ENCODE measurements around the gene MAP1LC3A. TPM values are rescaled to one million over a fixed set of nuclear protein-coding genes. Genes with fewer than 3 reads are reported as not detected.

The MAP1LC3A gene
- total RNA-seq, 1 donor from 2014 or later, result 42.2 TPM

DNA sequence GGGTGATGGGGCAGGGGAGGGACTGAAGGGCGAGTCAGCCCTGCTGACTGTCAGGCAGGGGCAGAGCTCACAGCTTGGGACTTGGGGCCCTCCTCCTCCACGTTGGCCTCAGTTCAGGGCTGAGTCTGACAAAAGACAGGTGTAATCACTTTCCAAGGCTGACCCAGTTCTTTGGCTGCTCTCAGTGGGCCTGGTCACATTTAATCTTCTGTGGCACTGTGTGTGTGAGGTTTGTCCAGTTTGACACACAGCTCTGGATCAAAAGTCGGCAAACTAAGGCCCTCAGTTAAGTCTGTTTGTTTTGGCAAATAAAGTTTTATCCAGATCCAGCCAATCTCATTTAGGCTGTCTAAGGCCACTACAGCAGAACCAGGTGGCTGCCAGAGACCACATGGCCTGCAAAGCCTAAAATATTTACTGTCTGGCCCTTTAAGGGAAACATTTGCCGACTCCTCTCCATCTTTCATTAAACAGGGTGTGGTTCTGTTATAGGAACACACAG lies 5.1 kb upstream of the MAP1LC3A start:
- peaks cover 20% of the 10 kb centered on the region for H3K4me1 Mint-ChIP-seq
- H3K4me3 Mint-ChIP-seq, result no peak overlapping the region
- no peaks in the 10 kb centered on the region for H3K27me3 Mint-ChIP-seq (ENCODE audit: low read depth)
- no peak overlapping the region for H3K27ac Mint-ChIP-seq
- TF ChIP-seq, protein P1, sequence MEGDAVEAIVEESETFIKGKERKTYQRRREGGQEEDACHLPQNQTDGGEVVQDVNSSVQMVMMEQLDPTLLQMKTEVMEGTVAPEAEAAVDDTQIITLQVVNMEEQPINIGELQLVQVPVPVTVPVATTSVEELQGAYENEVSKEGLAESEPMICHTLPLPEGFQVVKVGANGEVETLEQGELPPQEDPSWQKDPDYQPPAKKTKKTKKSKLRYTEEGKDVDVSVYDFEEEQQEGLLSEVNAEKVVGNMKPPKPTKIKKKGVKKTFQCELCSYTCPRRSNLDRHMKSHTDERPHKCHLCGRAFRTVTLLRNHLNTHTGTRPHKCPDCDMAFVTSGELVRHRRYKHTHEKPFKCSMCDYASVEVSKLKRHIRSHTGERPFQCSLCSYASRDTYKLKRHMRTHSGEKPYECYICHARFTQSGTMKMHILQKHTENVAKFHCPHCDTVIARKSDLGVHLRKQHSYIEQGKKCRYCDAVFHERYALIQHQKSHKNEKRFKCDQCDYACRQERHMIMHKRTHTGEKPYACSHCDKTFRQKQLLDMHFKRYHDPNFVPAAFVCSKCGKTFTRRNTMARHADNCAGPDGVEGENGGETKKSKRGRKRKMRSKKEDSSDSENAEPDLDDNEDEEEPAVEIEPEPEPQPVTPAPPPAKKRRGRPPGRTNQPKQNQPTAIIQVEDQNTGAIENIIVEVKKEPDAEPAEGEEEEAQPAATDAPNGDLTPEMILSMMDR (IDR thresholded peaks at IDR 0.05; ENCODE audit: unreplicated experiment), result no peak
- H3K36me3 Mint-ChIP-seq, result no peaks in the 10 kb centered on the region
- H3K9me3 Mint-ChIP-seq, result no peaks in the 10 kb centered on the region
- DNase-seq (ENCODE audit: low spot score in 2 of 2, unreplicated experiment in 2 of 2), result no peak

DNA sequence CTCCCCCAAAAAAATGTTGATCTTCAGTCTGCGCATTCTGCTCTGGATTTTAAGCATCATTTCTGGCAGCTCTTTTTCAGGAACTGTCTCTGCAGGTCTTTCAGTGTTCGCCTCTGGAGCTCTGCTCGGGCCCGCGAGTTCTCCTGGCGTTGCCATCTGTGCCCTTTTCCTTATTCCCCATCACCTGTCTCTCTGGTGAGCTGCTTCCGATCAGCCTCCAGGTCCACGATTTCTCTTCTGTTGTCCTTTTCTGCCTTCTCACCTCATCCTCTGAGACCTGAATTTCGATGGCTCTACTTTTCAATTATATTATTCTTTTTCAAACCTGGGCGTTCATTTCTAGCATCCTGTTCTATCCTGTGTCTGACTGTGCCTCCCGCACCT lies 590 bp upstream of the MAP1LC3A start:
- DNase-seq (ENCODE audit: low spot score in 2 of 2, unreplicated experiment in 2 of 2), result no peak
- peak overlapping the region; percentile 90 for H3K27ac Mint-ChIP-seq
- no peaks in the 10 kb centered on the region for H3K9me3 Mint-ChIP-seq

DNA sequence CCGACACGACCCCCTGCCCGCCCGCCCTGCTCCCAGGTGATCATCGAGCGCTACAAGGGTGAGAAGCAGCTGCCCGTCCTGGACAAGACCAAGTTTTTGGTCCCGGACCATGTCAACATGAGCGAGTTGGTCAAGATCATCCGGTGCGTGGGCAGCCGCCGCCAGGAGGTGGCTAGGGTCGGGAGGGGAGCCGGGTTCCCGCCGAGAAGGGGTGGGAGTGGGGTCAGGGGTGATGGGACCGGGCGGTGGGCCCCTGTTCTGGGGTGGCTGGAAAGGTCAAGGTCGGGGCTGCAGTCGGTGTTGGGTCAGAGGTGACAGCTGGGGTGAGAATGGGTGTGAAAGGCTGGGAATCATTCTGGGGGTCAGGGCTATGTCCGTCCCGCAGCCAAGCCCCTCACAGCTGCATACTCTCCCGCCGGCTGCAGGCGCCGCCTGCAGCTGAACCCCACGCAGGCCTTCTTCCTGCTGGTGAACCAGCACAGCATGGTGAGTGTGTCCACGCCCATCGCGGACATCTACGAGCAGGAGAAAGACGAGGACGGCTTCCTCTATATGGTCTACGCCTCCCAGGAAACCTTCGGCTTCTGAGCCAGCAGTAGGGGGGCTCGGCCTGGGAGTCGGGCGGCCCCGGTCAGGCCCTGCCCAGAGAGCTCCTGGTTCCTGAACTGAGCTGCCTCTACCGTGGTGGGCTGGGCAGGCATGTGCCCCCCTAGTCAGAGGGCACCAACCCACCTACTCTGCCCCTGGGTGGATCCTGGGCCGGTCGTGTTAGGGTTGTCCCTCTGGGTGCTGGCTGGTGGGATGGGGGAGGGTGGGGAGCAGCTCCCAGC lies 1.0 kb downstream of the MAP1LC3A start:
- DNase-seq (ENCODE audit: low spot score in 2 of 2, unreplicated experiment in 2 of 2), result no peak
- Mint-ChIP-seq H3K4me3 (peak overlapping the region; percentile 62), H3K9me3 (no peaks in the 10 kb centered on the region), H3K36me3 (no peaks in the 10 kb centered on the region), H3K27me3 (ENCODE audit: low read depth) (no peaks in the 10 kb centered on the region), H3K27ac (peak overlapping the region; percentile 91), H3K4me1 (peaks cover 11% of the 10 kb centered on the region)
- TF ChIP-seq, protein P1 (IDR thresholded peaks at IDR 0.05; ENCODE audit: unreplicated experiment), result no peak

More for the DNA sequence above, 590 bp upstream of the MAP1LC3A start:
- Mint-ChIP-seq H3K4me1 (peaks cover 11% of the 10 kb centered on the region), H3K27me3 (ENCODE audit: low read depth) (no peaks in the 10 kb centered on the region), H3K36me3 (no peaks in the 10 kb centered on the region), H3K4me3 (peak overlapping the region; percentile 78)
- TF ChIP-seq, protein P1 (IDR thresholded peaks at IDR 0.05; ENCODE audit: unreplicated experiment), result no peak

DNA sequence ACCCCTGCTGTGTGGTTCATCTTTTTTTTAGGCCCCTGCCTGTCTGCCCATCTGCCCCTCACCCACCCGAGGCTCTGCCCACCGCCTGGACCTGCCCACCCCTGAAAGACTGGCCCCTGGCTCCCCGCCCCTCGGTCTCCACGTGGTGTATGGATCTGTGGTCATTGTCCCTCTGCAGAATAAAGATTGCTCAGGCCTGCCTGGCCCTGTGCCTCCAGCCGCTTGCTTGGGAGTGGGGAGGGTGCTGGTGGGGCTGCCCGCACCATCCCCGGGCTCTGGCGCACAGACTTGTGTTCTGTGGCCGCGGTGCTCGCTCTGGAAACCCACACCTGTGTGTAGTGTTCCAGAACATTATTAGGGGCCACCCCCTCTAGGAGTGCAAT lies 1.6 kb downstream of the MAP1LC3A start:
- no peaks in the 10 kb centered on the region for H3K36me3 Mint-ChIP-seq
- H3K4me3 Mint-ChIP-seq, result peak overlapping the region; percentile 64
- peak overlapping the region; percentile 74 for H3K27ac Mint-ChIP-seq
- TF ChIP-seq, protein P1 (IDR thresholded peaks at IDR 0.05; ENCODE audit: unreplicated experiment), result no peak
- no peaks in the 10 kb centered on the region for H3K9me3 Mint-ChIP-seq
- no peak for DNase-seq (ENCODE audit: low spot score in 2 of 2, unreplicated experiment in 2 of 2)
- H3K4me1 Mint-ChIP-seq, result peaks cover 11% of the 10 kb centered on the region
- no peaks in the 10 kb centered on the region for H3K27me3 Mint-ChIP-seq (ENCODE audit: low read depth)

DNA sequence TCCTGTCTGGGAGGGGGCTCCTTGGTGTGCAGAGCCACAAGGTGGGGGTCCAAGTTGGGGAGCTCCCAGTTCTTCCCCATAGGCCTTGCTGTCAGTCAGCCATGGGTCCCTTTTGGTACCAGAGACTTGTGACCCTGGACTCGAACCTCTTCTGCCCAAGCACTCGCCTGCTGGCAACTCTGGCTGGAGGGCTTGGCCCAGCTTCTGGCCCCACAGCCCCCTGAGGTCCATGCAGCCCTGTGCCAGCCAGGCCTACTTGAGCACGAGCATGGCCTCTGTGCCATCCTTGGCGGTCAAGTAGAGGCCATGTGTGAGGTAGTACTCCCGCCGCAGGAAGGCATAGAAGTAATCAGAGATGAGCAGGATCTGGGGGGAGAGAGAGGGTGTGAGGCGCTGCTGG lies 2.1 kb downstream of the MAP1LC3A start:
- TF ChIP-seq, protein P1 (IDR thresholded peaks at IDR 0.05; ENCODE audit: unreplicated experiment), result no peak
- Mint-ChIP-seq H3K4me1 (peaks cover 11% of the 10 kb centered on the region), H3K36me3 (peaks cover under 1% of the 10 kb centered on the region), H3K27me3 (ENCODE audit: low read depth) (no peaks in the 10 kb centered on the region), H3K4me3 (peak overlapping the region; percentile 64), H3K9me3 (no peaks in the 10 kb centered on the region), H3K27ac (no peak overlapping the region)
- DNase-seq (ENCODE audit: low spot score in 2 of 2, unreplicated experiment in 2 of 2), result no peak
